C4-2B (cell line): ENCODE results near the gene ATP6V0E1.

ENCODE experiments used
- CTCF ChIP-seq: fragments of 450-650 bp; conservative IDR thresholded peaks from 2 replicates; pipeline ENCODE4 v1.5.1; 2017; ENCODE audit warnings: mild to moderate bottlenecking
- ZFX ChIP-seq: fragments of 450-650 bp; IDR thresholded peaks from 2 replicates; pipeline ENCODE4 v1.6.1; 2017

- TF ChIP-seq CTCF (no peak), ZFX (no peak)
These were observed 23.5 kb upstream of the ATP6V0E1 start for GRCh38 chr5:172959824-172960799.
